Activated T-helper 1 cell treated with anti-CD3 and anti-CD28 coated beads, Interleukin-2, amount 50 U/mL, for 16 hours (primary cell): ENCODE measurements around the gene MAP1LC3B.

Experiments
- DNase-seq, 2 donors: peaks; one replicate each; pipeline ENCODE4 v3.0.0-alpha.2; 2020; ENCODE audit warnings: low read depth in 1 of 2, low spot score in 1 of 2

Gene MAP1LC3B

GRCh38 chr16:87407511-87408112 lies 15.5 kb downstream of the MAP1LC3B start:
- no peak for DNase-seq

GRCh38 chr16:87409153-87409552 lies 17.0 kb downstream of the MAP1LC3B start:
- no peak for DNase-seq

- DNase-seq: no peak
Observed at GRCh38 chr16:87409781-87410180, 17.6 kb downstream of the MAP1LC3B start.

GRCh38 chr16:87410530-87410929 lies 18.4 kb downstream of the MAP1LC3B start:
- no peak for DNase-seq

DNA sequence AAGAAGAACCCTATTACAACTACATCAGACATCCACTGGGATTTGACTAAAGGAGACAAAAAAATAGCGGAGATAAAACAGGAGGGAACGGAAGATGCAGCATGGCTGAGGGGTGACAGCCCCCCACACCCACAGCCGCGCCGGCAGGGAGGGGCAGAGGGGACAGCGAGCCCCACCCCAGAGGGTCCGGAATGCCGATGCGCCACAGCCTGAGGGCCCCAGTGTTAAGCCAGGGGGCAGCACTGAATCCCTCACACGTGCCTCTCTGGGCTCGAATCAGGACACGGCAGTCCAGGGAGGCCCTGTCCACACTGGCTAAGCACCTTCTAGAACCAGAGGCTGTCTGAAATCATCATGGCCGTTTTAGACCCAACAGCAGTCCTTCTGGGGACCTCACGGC lies 18.8 kb downstream of the MAP1LC3B start:
- no peak for DNase-seq

DNA sequence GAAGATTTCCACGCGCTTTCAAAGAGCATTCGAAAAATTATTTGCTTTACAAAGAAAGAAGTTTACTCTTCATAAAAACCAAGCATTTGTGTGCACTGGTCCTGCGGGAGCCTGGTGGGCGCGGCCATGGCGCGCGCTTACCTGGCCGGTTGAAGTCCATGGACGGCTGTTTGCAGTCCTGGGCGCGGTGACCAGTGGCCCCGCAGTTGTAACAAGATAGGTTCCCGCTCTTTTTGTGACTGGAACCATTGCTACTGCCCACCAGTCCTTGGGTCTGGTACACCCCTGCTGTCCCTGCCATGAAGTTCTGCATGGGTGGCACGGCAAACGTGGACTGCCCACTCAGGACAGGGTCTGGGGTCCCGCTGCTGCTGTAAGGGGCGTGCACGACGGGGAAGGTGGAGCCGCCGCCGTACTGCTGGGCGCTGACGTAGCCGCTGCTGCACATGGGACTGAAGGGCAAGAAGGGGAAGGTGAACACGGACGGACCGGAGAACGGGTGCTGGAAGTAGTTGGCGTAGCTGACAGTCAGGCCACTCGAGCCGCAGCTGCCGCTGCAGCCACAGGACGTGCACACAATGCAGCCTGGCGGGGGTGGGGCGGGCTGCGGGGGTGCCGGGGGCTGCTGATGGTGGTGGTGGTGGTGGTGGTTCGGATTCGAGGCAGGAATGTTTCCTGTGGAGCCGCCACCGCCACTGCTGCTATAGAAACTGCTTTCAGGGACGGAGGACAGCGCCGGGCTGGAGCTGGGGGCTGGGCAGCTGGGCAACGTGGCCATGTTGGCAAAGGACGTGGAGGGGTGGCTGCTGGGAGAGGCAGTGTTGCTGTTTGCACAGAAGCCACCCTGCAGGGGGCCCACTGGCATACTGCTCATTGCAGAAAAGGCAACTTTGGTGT lies 19.5 kb downstream of the MAP1LC3B start:
- no peak for DNase-seq

DNA sequence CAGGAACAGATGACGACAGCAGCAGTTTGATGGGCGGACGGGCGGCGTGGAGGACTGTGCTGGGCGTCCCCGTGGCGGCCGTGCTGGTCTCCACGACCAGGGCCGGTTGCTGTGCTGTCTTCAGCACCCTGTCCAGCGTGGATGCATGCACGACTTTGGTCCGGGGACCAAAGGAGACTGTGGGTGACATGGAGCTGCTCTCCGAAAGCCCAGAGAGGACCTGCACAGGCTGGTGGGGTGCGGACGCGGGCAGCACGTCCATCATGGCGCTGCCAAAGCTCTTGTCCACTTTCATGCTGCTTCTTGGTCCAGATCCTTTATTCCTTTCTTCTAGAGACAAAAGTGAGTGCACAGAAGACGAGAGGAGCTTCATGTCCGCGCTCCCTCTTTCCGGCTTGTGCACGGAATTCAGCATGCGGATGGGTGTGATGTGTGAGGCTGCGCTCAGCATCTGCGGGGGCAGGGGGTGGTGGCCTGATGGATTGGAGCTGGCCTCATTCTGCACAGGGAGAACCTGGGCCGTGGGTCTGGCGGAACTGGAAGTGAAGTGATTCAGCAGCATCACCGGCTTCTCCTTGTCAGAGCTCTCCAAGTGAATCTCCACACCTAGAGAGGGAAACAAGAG lies 20.3 kb downstream of the MAP1LC3B start:
- DNase-seq: no peak

GRCh38 chr16:87412996-87413421 lies 20.9 kb downstream of the MAP1LC3B start:
- no peak for DNase-seq

- no peak for DNase-seq
Observed at GRCh38 chr16:87414251-87414680, 22.1 kb downstream of the MAP1LC3B start.

- no peak for DNase-seq
Observed at GRCh38 chr16:87415441-87415840, 23.3 kb downstream of the MAP1LC3B start.

DNA sequence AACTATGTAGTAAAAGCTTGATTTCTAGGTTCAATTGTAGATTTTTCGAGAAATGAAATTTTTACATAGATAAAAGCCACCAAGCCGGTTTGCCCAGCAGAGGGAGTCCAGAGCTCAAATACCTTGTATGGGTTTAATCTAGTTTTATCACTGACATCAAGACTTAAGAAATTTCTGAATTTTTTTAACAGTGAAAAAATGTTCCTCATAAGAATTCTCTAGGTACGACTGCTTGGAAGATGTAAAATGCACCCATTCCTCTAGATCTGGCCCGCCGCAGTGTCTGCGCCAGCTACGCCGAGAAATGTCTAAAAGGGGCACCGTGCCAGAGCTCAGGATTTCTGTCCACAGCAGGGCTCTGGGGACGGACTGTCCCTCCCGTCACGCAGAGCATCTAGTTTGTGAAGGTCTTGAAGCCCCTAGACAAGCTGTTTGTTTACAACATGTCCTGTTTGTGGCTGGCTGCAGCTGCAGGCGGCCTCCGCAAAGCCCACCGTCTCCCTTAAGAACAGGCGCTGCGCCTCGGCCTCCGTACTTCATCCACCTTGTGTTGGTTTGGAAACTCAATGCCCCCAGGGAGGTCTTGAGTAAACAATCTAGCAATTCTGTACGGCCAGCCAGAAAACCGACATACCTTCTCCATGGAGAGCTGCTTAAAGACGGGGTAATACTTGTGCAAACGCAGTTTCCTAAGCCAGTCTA lies 24.8 kb downstream of the MAP1LC3B start:
- no peak for DNase-seq

DNA sequence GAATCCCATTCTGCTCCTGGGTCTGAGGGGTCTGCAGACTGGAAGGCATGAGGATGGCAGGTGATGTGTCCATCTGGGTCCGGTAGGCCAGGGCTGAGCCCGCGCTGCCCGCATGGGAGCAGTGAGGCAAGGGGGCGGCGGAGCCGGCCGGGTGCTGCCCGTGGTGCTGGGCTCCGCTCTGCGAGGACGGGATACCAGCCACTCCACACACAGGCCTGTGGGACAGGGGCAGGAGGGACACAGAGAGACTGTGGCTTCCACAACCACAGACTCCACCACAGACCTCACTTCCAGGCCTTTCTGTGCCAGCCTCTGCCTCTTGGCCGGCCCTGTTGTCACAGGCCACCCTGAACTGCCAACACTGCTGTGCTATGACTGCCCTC lies 25.4 kb downstream of the MAP1LC3B start:
- DNase-seq: no peak

DNA sequence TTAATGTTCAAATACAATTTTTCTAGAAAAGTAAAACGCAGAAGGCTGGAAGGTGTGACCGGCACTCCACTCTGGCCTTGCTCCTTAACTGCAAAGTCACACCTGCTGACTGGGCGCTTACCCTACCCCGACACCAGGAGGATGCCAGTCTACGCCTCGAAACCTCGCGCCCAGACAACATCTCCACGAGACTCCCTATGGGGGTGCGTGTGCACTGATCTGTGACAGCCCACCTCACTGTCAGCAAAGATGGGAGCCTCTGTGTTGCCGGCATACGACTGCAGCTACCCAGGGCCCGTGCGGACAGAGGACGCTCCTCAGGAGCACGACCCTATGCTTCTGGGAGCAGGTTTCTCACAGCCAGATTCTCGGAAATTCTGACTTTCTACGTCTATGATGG lies 26.1 kb downstream of the MAP1LC3B start:
- DNase-seq: no peak

DNA sequence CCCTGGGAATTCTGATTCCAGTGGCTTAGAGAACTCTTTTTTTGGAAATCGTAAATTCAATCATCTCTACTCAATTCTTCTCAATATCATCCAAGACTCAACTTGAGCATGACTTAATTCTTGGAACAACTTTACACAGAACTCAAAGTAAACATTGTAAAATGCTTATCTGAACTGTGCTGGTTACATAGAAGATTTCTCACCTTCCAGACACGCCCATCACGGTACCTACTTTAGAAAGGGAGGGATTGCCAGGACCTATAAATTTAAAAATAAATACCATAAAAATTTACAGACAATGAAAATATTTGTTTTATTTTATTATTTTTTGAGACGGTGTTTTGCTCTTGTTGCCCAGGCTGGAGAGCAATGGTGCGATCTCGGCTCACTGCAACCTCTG lies 26.5 kb downstream of the MAP1LC3B start:
- DNase-seq: no peak

DNA sequence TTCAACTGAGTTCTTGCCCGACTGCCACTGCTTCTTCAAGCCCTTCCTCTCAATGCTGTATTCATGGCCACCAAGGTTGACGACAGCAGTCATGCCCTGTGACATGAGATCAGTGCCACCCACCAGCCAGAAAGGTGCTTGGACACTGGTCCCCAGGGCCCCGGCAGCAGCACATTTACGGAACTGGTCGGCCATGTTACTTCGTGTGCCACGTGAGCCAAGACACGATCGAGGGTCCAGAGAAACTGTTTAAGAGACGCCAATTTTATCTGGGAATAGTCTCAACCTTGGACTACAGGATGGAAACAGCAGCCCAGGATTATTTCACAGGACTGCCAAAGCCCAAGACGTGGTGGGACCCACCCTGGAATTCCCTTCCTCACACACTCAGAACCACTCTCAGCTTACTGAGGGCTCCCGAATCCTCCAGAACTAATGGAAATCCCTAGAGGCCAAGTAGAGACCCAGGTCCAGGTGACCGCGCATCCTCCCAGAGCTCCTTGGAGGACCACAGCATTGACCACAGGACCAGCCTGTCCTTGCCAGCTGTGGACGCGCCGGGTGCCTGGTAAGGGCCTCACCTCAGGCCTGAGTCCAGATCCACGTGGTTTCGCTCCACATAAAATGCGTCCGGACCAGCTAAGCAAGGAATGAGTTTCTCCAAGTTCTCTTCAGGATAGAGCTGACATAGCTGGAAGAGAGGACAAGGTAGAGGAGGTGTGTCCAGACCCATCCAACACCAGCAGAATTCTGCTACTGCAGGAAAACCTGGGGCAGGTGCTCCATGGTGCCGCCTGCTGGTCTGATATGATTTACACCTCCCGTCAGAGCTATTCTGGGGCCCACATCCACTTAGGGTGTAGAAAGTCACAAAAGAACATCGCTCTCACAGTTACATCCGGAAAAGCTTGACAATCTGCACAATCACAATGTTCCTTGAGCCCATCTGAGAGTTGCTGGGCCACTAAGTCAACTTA lies 28.2 kb downstream of the MAP1LC3B start:
- DNase-seq: no peak

DNA sequence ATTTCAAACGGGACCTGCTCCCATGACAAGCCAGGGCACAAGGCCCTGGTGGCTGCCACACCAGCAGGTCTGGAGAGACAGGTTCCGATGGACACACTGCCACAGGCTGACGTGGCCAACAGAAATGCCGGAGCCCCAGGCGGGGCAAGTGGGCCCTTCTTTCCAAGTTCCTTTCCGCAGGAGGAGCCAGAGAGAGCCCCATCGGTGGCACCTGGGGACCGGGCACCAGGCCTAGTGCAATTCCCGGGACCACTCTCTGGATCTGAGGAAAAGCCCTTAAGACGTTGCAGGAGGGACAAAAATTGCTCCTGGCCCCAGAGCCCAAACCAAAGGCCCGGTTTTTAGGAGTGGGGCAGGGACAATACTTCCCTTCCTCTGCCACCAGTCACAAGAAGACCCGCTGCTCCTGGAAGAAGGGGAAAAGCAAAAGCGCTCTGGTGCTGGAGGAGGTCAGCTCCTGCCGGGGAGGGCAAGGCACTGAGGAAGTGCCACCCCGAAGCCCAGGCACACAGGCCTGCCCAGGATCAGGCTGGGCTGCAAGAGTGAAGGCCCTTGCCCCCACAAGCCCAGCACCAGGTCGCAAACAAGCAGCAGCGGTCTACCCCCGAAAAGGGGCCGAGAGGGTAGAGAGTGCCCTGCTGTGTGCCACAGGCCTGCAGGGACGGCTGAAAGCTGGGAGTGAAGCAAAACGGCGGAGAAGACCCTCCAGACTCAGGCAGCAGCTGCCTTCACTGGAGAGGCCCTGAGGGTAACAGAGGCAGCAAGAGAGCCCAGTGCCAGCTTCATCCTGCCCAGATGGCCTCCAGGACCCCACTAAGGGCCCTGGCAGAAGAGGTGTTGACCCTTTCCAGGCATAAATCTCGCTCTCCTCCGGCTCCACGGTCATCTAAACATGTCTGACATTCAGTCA lies 29.1 kb downstream of the MAP1LC3B start:
- no peak for DNase-seq

DNA sequence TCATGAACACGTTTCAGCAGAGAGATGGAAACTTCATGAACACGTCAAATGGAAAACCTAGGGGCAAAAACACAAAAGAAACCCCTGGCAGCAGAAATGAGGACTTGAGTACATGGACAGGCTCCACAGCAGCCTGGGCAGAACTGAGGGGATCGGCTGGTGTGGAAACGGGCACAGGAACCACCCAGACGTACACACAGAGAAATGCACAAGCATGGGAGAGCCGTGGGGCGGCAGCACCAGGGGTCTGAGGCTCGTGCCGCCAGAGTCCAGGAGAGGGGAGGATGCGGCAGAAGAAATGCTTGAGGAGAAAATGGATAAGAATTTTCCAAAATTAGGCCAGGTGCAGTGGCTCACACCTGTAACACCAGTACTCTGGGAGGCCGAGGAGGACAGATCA lies 30.0 kb downstream of the MAP1LC3B start:
- DNase-seq: no peak

GRCh38 chr16:87423429-87423828 lies 31.3 kb downstream of the MAP1LC3B start:
- no peak for DNase-seq

DNA sequence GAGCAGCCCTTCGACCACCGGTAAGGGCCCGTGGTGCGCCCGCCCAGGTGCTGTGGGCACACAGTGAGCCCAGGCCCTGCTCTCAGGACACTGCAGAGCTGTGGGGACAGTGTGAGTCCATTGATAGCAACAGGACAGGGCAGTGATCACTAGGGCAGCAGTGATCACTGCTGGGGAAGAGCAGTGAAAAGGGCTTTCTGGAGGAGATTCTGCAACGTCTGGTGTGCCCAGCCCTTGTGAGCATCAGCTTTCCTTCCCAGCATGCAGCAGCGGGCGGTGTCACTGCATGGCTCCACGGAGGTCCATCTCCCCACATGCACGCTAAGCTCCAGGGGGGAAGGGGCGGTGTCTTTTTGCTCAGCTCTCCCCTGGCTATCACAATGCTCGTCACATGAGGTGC lies 32.1 kb downstream of the MAP1LC3B start:
- DNase-seq: no peak
